ENCODE results near the gene C6. TPM values are rescaled to one million over a fixed set of nuclear protein-coding genes. Genes with fewer than 3 reads are reported as not detected.
A peak's percentile ranks its signal among the peaks of the same experiment; 100 is the strongest.

The C6 gene
- total RNA-seq, 1 experiment from 2014 or later = not detected

- DNase-seq = no peak
- Histone ChIP-seq H3K18ac (ENCODE audit: insufficient read length, low read depth, low read length) (no peak overlapping the region), H2BK120ac (ENCODE audit: low read depth, low read length, poor library complexity, severe bottlenecking) (no peak overlapping the region), H3K4me2 (ENCODE audit: insufficient read depth, insufficient read length, low read length) (no peak overlapping the region), H3K4me1 (ENCODE audit: insufficient read depth, low read length) (no peaks in the 10 kb centered on the region), H2BK20ac (ENCODE audit: low read depth, low read length, poor library complexity, severe bottlenecking) (no peak overlapping the region), H2BK15ac (ENCODE audit: low read depth, low read length) (no peak overlapping the region), H3K79me1 (ENCODE audit: insufficient read depth, low read depth, low read length, poor library complexity, severe bottlenecking) (no peaks in the 10 kb centered on the region), H3K9me3 (ENCODE audit: control insufficient read depth, low read depth, low read length) (no peaks in the 10 kb centered on the region), H3K23me2 (ENCODE audit: insufficient read length, low read depth, low read length, poor library complexity, severe bottlenecking) (no peaks in the 10 kb centered on the region), H2BK12ac (ENCODE audit: insufficient read length, low read depth, low read length) (no peak overlapping the region), H2AFZ (ENCODE audit: low read length) (peak overlapping the region; percentile 16), H3T11ph (ENCODE audit: low read length) (no peak overlapping the region), H3K79me2 (ENCODE audit: insufficient read depth, low read length) (no peaks in the 10 kb centered on the region), H3K9ac (ENCODE audit: extremely low read depth, insufficient read length, low read length) (no peak overlapping the region), H2AK5ac (ENCODE audit: insufficient read length, low read length) (no peak overlapping the region), H3K27me3 (ENCODE audit: insufficient read depth, low read length) (no peaks in the 10 kb centered on the region), H3K56ac (ENCODE audit: insufficient read length, low read depth, low read length) (no peak overlapping the region), H2BK5ac (ENCODE audit: insufficient read length, low read length) (no peak overlapping the region), H4K91ac (ENCODE audit: insufficient read length, low read depth, low read length) (no peak overlapping the region), H4K20me1 (ENCODE audit: control insufficient read depth, insufficient read depth, insufficient read length) (no peaks in the 10 kb centered on the region), H4K8ac (replicated peaks; ENCODE audit: insufficient read length, low read depth, low read length) (no peak overlapping the region), H3K23ac (ENCODE audit: insufficient read length, low read depth, low read length) (no peak overlapping the region), H3K14ac (ENCODE audit: insufficient read depth, low read length) (no peak overlapping the region), H4K5ac (ENCODE audit: insufficient read length, low read depth, low read length) (no peak overlapping the region), H3K27ac (ENCODE audit: insufficient read length, low read depth, low read length) (no peak overlapping the region), H3K4ac (ENCODE audit: low read depth, low read length) (no peak overlapping the region)
- Mint-ChIP-seq H3K36me3 (ENCODE audit: insufficient read depth in 1 of 3, low read depth in 3 of 3) (no peaks in the 10 kb centered on the region), H3K27ac (no peak overlapping the region), H3K9me3 (no peaks in the 10 kb centered on the region), H3K4me1 (no peaks in the 10 kb centered on the region), H3K4me3 (no peak overlapping the region), H3K27me3 (ENCODE audit: low read depth) (no peaks in the 10 kb centered on the region)
- TF ChIP-seq CTCF (conservative IDR thresholded peaks at IDR 0.05) = no peak
- no CpG with 5 or more reads among the region's 2 CpGs for WGBS (ENCODE audit: extremely low coverage, insufficient read length, low lambda C conversion rate)
Observed at GRCh38 chr5:41115281-41115680, 98.1 kb downstream of the C6 start.
